Colonic mucosa (tissue), 4 donors: Measurements from ENCODE around the gene NRP2. TPM values are rescaled to one million over a fixed set of nuclear protein-coding genes. Genes with fewer than 3 reads are reported as not detected.

ENCODE experiments used
- DNase-seq: peaks from one replicate; pipeline ENCODE4 v3.0.0-alpha.2; 2020
- H3K27ac ChIP-seq: fragments of 200-600 bp; one replicate; pipeline ENCODE4 v1.8.0; 2021
- H3K27me3 ChIP-seq: fragments of 200-600 bp; one replicate; pipeline ENCODE4 v1.8.0; 2021
- H3K36me3 ChIP-seq: fragments of 200-600 bp; one replicate; pipeline ENCODE4 v1.8.0; 2021
- H3K4me1 ChIP-seq: fragments of 200-600 bp; one replicate; pipeline ENCODE4 v1.8.0; 2021; ENCODE audit warnings: mild to moderate bottlenecking
- H3K4me3 ChIP-seq: fragments of 200-600 bp; one replicate; pipeline ENCODE4 v1.8.0; 2021
- H3K9ac ChIP-seq, 2 donors: one replicate each; pipeline ENCODE4 v1.7.0; 2013; ENCODE audit warnings: control low read depth in 2 of 2, low read depth in 2 of 2, low read length in 2 of 2
- H3K9me3 ChIP-seq: fragments of 200-600 bp; one replicate; pipeline ENCODE4 v1.8.0; 2021
- CTCF ChIP-seq: fragments of 200-600 bp; IDR thresholded peaks from one replicate; pipeline ENCODE4 v1.8.0; 2022; ENCODE audit warnings: antibody characterized with exemption, mild to moderate bottlenecking
- intact Hi-C: fragments of 100-400 bp; cut with DNase I; formaldehyde crosslinking; loops from one replicate; pipeline ENCODE4 v1.14.1; 2022
- total RNA-seq, 2 donors: library from RNA; stranded (reverse); fragmentation: NEBNext Ultra II Directional in 1 of 2; extraction: Animal tissue kit (Norgen Biotek cat#: 25700) in 1 of 2; gene quantifications; one replicate each; pipeline ENCODE4 v1.2.1, GENCODE V29; 2021
- donor health status: healthy.
- donor health status: DM: no; HTN: no; CAD: no.
- donor health status: DM: no; HTN: no; CAD: no.

NRP2 gene
- total RNA-seq, 2 donors from 2014 or later: 5.4 to 25.2 TPM

- no peak for DNase-seq
- Histone ChIP-seq H3K9ac (no peak overlapping the region), H3K9me3 (no peaks in the 10 kb centered on the region), H3K4me3 (no peak overlapping the region), H3K27me3 (no peaks in the 10 kb centered on the region), H3K27ac (no peak overlapping the region), H3K36me3 (no peaks in the 10 kb centered on the region), H3K4me1 (no peaks in the 10 kb centered on the region)
- intact Hi-C loops: loop anchor here (5.0 to 10.0 kb wide), 2 partner anchors 122 to 160 kb away; no protein-coding TSS in a partner anchor
- no peak for TF ChIP-seq CTCF
Measured at GRCh38 chr2:205765151-205765550, 82.8 kb downstream of the NRP2 start.

DNA sequence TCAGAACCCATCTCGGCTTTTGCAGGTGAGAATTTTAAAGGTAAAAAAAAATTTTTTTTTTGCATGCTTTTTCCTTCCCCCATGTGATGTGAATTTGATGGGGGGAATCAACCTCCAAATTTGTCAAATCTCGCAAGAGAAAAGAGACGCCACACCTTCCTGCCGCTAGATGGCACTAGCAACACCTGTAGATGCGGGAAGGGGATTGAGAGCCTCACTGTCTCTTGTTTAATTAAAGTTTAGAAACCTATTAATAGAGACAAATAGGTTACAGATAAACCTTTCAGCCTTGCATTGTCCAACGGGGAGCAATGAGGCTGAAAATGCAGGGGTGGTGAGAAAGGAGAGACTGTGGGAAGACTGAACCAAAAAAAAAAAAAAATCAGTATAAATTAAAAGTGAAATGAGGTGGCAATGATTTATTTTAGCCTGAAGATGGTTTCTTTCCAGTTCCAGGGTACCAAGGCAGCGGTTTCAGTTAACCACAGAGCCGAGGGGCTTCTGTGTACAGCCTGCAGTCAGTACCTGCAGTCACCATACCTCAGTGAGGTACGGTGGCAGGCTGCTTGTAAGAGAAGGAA is 84.6 kb downstream of the NRP2 start:
- intact Hi-C loops: loop anchor here (2.0 to 10.0 kb wide), 3 partner anchors 46 to 158 kb away; no protein-coding TSS in a partner anchor
- no peaks in the 10 kb centered on the region for H3K9me3 ChIP-seq
- TF ChIP-seq CTCF: peak; percentile 88
- no peaks in the 10 kb centered on the region for H3K36me3 ChIP-seq
- H3K27ac ChIP-seq: no peak overlapping the region
- H3K4me3 ChIP-seq: no peak overlapping the region
- no peak overlapping the region for H3K9ac ChIP-seq
- no peaks in the 10 kb centered on the region for H3K27me3 ChIP-seq
- peaks cover 7% of the 10 kb centered on the region for H3K4me1 ChIP-seq
- DNase-seq: peak; percentile 70

DNA sequence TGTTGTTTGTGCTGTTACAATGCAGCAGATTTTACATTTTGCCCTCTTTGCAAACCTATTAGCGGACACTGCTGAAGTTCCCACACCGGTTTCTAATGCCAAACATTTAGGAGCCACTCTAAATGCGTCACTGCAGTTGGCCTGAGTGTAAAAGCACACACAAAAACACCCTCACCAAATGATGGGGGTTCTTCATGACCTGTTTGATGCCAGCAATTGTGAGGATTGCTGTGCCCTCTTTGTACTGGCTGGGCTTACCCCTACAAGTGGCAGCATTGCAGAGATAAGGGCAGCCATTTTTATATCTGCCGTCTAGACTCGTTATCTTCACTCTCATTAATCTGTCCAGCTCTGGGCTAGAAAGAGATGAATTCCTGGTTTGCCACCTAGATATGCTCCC is 85.3 kb downstream of the NRP2 start:
- intact Hi-C loops: loop anchor here (2.0 to 10.0 kb wide), 3 partner anchors 45 to 157 kb away; no protein-coding TSS in a partner anchor

DNA sequence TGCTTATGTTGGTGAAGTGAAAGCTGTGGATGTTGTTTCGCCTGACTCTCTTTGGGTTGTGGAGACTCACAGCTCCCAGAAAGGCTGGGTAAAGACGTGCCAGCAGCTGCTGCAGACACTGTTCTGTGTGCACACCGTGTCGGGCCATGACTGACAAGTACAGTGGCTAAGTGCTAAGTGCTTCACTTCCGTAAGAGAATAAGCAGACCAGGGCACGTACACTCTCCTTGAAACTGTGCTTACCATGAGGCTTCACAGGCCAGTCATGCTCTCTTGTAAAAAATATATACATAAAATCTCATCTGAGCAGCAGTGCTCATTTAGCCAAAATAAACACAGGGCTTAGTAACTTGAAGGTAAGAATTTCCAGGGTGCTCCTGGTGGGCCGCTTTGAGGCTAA is 86.0 kb downstream of the NRP2 start:
- DNase-seq: no peak
- Histone ChIP-seq H3K27me3 (no peaks in the 10 kb centered on the region), H3K36me3 (no peaks in the 10 kb centered on the region), H3K9ac (no peak overlapping the region), H3K9me3 (no peaks in the 10 kb centered on the region), H3K4me1 (peaks cover 7% of the 10 kb centered on the region), H3K27ac (peak overlapping the region; percentile 47), H3K4me3 (no peak overlapping the region)
- no peak for TF ChIP-seq CTCF
- intact Hi-C loops: loop anchor here (5.0 to 10.0 kb wide), 2 partner anchors 119 to 156 kb away; no protein-coding TSS in a partner anchor

More for the DNA sequence above, 85.3 kb downstream of the NRP2 start:
- Histone ChIP-seq H3K36me3 (no peaks in the 10 kb centered on the region), H3K4me1 (peaks cover 7% of the 10 kb centered on the region), H3K4me3 (no peak overlapping the region), H3K27ac (no peak overlapping the region), H3K9me3 (no peaks in the 10 kb centered on the region), H3K27me3 (no peaks in the 10 kb centered on the region), H3K9ac (no peak overlapping the region)
- TF ChIP-seq CTCF: no peak
- no peak for DNase-seq

- no peak for TF ChIP-seq CTCF
Measured at GRCh38 chr2:205768815-205769494, 86.7 kb downstream of the NRP2 start.

More at GRCh38 chr2:205768815-205769494, 86.7 kb downstream of the NRP2 start:
- peaks cover 7% of the 10 kb centered on the region for H3K4me1 ChIP-seq
- H3K9ac ChIP-seq: no peak overlapping the region
- intact Hi-C loops: loop anchor here (5.0 to 10.0 kb wide), 2 partner anchors 118 to 156 kb away; no protein-coding TSS in a partner anchor
- H3K36me3 ChIP-seq: no peaks in the 10 kb centered on the region
- no peak for DNase-seq
- no peaks in the 10 kb centered on the region for H3K9me3 ChIP-seq
- H3K4me3 ChIP-seq: no peak overlapping the region
- peak overlapping the region; percentile 47 for H3K27ac ChIP-seq
- no peaks in the 10 kb centered on the region for H3K27me3 ChIP-seq
